Bronchial epithelial cell (primary cell): ENCODE measurements around the gene LRRC4C. TPM values are rescaled to one million over a fixed set of nuclear protein-coding genes. Genes with fewer than 3 reads are reported as not detected.

ENCODE experiments used
- DNase-seq: peaks from one replicate; pipeline ENCODE4 v3.0.0-alpha.2; 2010; ENCODE audit warnings: low read depth
- FAIRE-seq: peaks from 2 replicates; lab custom pipeline; 2011; peaks lifted over from hg19 to GRCh38; lab: Jason Lieb, UNC
- H3K27me3 ChIP-seq: 2 replicates; pipeline ENCODE4 v1.5.1; 2011; ENCODE audit warnings: low read length; ENCODE audit not compliant: control insufficient read depth, insufficient read depth
- H3K36me3 ChIP-seq: 2 replicates; pipeline ENCODE4 v1.5.1; 2011; ENCODE audit warnings: low read length; ENCODE audit not compliant: control insufficient read depth, insufficient read depth
- H3K4me3 ChIP-seq: 2 replicates; pipeline ENCODE4 v1.5.1; 2011; ENCODE audit warnings: mild to moderate bottlenecking, low read depth, low read length, control low read depth
- CTCF ChIP-seq: IDR thresholded peaks from 2 replicates; pipeline ENCODE4 v1.5.1; 2011; ENCODE audit warnings: mild to moderate bottlenecking, moderate library complexity, low read length, control low read depth, inconsistent platforms; ENCODE audit not compliant: insufficient read depth, severe bottlenecking
- total RNA-seq: library from RNA; depleted of rRNA; stranded (reverse); fragments of >200 nt; gene quantifications from 2 replicates; pipeline ENCODE4 v1.2.1, GENCODE V29; 2014

The LRRC4C gene
- total RNA-seq, 1 donor from 2014 or later: not detected

DNA sequence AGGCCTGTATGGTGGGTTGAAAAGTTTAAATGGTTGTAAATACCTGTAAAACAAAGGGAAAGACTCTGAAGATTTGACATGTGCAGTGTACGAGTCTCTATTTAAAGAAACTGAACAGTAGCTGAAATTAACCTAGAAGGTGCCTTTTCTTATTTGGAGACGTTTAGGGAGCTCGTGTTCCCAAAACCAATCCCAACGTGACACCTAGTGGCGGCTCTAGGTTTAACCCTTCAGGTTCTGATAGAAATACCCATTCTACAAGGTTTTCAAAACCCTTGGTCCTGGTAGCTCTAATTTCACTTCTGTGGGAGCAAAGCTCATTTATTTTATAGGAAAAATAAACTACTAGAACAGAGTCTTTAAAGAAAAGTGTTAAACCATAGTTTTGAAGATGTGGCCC, 258.3 kb downstream of the LRRC4C start:
- FAIRE-seq (no peak), DNase-seq (peak; percentile 44)
- Histone ChIP-seq H3K4me3 (no peak overlapping the region), H3K27me3 (no peaks in the 10 kb centered on the region), H3K36me3 (no peaks in the 10 kb centered on the region)
- TF ChIP-seq CTCF: peak; percentile 72

GRCh38 chr11:41190437-41191082, 268.9 kb downstream of the LRRC4C start:
- DNase-seq (no peak), FAIRE-seq (no peak)
- no peak overlapping the region for H3K4me3 ChIP-seq
- no peaks in the 10 kb centered on the region for H3K36me3 ChIP-seq
- TF ChIP-seq CTCF: no peak
- H3K27me3 ChIP-seq: no peaks in the 10 kb centered on the region

GRCh38 chr11:41189701-41190436, 269.6 kb downstream of the LRRC4C start:
- DNase-seq: no peak
- no peak for TF ChIP-seq CTCF
- Histone ChIP-seq H3K27me3 (no peaks in the 10 kb centered on the region), H3K36me3 (no peaks in the 10 kb centered on the region), H3K4me3 (no peak overlapping the region)
- FAIRE-seq: no peak

DNA sequence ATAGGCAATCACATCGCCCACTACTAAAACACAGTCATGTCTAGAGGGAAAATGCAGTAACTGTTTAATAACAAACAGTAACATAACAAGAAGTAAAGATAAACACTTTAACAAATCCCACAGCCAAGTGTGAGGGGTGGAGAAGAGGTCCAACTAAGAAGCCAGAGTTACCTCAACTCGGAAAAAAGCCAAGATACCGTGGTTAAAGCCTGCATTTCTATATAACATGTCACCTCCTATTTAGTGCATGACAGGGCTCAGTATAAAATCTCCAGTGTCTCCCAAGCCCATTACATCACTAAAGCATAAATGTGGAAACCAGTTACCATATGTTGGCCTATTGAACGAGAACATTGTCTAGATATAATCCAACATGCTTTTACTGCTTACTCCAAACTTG, 281.7 kb downstream of the LRRC4C start:
- FAIRE-seq (no peak), DNase-seq (no peak)
- Histone ChIP-seq H3K36me3 (no peaks in the 10 kb centered on the region), H3K4me3 (no peak overlapping the region), H3K27me3 (no peaks in the 10 kb centered on the region)
- TF ChIP-seq CTCF: no peak

GRCh38 chr11:41175304-41175972, 284.0 kb downstream of the LRRC4C start:
- TF ChIP-seq CTCF: peak; percentile 10
- DNase-seq (peak; percentile 12), FAIRE-seq (no peak)
- H3K4me3 ChIP-seq: no peak overlapping the region
- no peaks in the 10 kb centered on the region for H3K27me3 ChIP-seq
- H3K36me3 ChIP-seq: no peaks in the 10 kb centered on the region
